ENCODE data around the gene RBM19. TPM values are rescaled to one million over a fixed set of nuclear protein-coding genes. Genes with fewer than 3 reads are reported as not detected.

RBM19 gene
- total RNA-seq, 2 experiments from 2014 or later, result 66.9 to 67.7 TPM

DNA sequence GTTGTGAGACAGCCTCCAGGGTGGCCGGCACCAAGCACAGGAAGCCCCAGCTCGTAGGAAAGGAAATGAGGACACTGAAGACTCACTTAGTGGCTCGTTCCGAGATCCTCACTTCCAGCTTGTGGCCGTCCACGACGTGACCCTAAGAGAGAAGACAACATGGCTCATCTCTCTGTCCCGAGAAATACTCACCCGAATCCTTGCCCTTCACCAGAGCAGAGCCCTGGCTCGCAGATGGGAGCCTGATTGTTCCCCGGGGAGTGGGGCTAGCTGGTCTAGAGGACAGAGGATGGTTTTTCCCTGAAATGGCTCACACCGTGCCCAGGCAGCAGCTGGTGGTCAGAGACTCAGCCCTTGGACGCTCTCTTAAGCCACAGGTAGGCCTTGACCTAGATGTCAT, 47.8 kb downstream of the RBM19 start:
- no peaks in the 10 kb centered on the region for H3K4me1 Mint-ChIP-seq (ENCODE audit: low read depth)
- H3K27me3 Mint-ChIP-seq, result no peaks in the 10 kb centered on the region
- DNase-seq (no peak), ATAC-seq (no peak)
- no peak overlapping the region for H3K27ac Mint-ChIP-seq
- TF ChIP-seq, protein P1, sequence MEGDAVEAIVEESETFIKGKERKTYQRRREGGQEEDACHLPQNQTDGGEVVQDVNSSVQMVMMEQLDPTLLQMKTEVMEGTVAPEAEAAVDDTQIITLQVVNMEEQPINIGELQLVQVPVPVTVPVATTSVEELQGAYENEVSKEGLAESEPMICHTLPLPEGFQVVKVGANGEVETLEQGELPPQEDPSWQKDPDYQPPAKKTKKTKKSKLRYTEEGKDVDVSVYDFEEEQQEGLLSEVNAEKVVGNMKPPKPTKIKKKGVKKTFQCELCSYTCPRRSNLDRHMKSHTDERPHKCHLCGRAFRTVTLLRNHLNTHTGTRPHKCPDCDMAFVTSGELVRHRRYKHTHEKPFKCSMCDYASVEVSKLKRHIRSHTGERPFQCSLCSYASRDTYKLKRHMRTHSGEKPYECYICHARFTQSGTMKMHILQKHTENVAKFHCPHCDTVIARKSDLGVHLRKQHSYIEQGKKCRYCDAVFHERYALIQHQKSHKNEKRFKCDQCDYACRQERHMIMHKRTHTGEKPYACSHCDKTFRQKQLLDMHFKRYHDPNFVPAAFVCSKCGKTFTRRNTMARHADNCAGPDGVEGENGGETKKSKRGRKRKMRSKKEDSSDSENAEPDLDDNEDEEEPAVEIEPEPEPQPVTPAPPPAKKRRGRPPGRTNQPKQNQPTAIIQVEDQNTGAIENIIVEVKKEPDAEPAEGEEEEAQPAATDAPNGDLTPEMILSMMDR (IDR thresholded peaks at IDR 0.05), result no peak
- peaks cover 48% of the 10 kb centered on the region for H3K36me3 Mint-ChIP-seq (ENCODE audit: low read depth)
- ChIA-PET POLR2A (no interaction called here), CTCF (interaction anchor here (1.0 kb wide), 1 partner anchor 13 kb away, joined by 3 read pairs; no protein-coding TSS in a partner anchor)
- no peak overlapping the region for H3K4me3 Mint-ChIP-seq
- intact Hi-C loops (cut with micrococcal nuclease), result no loop called here
- no peaks in the 10 kb centered on the region for H3K9me3 Mint-ChIP-seq

DNA sequence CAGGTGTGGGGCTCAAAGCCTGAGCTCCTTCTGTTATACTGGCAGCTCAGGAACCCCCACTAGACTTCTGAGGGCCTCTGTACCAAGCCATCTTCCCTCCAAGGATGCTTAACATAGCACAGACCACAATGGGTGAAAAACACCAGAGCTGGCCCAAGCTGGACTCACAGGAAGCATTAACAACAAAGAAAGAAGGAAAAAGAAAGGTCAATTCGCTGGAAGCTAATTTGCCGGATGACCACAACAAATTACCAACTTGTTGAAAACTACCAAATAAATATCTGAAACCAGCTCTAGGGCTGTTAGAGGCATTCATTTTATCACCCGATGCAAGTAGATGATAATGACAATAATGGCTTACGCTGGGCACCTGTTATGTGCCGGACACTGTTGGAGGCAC, 48.7 kb downstream of the RBM19 start:
- TF ChIP-seq, protein P1 (IDR thresholded peaks at IDR 0.05), result no peak
- Mint-ChIP-seq H3K36me3 (ENCODE audit: low read depth) (peaks cover 50% of the 10 kb centered on the region), H3K4me1 (ENCODE audit: low read depth) (no peaks in the 10 kb centered on the region), H3K4me3 (no peak overlapping the region), H3K9me3 (no peaks in the 10 kb centered on the region), H3K27ac (no peak overlapping the region), H3K27me3 (no peaks in the 10 kb centered on the region)
- POLR2A ChIA-PET, result no interaction called here
- ATAC-seq (no peak), DNase-seq (no peak)
- intact Hi-C loops (cut with micrococcal nuclease), result no loop called here
- CTCF ChIA-PET, result no interaction called here

DNA sequence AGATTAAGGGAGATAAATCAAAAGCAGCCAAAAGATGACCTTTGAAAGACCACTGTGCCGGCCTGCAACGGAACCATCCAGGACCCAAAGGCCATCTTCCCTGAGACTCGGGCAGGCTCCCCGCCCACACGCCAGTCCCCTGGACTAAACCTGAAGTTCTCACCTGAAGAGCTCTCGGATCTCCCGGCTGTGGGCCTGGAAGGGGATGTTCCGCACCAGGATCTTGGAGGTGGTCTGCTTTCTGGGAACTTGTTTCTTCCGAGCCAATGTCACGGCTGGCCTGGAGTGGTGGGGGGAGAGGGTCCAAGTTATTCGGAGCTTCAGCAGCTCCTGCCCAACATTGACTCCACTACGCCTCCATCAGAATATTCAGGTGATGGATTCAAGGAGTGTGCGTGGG, 51.3 kb downstream of the RBM19 start:
- Mint-ChIP-seq H3K27ac (no peak overlapping the region), H3K27me3 (no peaks in the 10 kb centered on the region), H3K9me3 (no peaks in the 10 kb centered on the region), H3K36me3 (ENCODE audit: low read depth) (peaks cover 45% of the 10 kb centered on the region), H3K4me3 (no peak overlapping the region), H3K4me1 (ENCODE audit: low read depth) (no peaks in the 10 kb centered on the region)
- intact Hi-C loops (cut with micrococcal nuclease), result no loop called here
- DNase-seq (no peak), ATAC-seq (no peak)
- TF ChIP-seq, protein P1 (IDR thresholded peaks at IDR 0.05), result no peak
- ChIA-PET POLR2A (no interaction called here), CTCF (no interaction called here)

DNA sequence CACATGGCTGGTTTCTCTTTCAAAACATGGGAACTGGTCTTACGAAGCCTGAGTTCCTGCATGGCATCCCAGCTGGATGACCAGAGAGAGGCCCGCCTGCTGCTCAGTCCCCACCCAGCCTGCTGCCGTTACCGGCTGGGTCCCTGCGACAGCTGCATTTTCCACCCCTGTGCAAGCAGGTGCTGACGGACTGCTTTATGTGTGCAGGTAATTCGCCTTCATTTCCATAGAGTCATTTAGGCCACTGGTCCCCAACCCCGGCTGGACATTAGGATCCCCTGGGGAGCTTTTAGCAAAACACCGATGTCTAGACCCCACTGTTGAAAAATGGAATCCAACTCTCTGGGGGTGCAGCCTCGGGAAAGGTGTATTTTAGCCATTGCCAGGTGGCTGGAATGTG, 51.9 kb downstream of the RBM19 start:
- no peak overlapping the region for H3K4me3 Mint-ChIP-seq
- CTCF ChIA-PET, result interaction anchor here (1.5 kb wide), 1 partner anchor 23 kb away, joined by 4 read pairs; no protein-coding TSS in a partner anchor
- no peaks in the 10 kb centered on the region for H3K9me3 Mint-ChIP-seq
- no peak for DNase-seq
- peaks cover 44% of the 10 kb centered on the region for H3K36me3 Mint-ChIP-seq (ENCODE audit: low read depth)
- intact Hi-C loops (cut with micrococcal nuclease), result no loop called here
- H3K27me3 Mint-ChIP-seq, result no peaks in the 10 kb centered on the region
- no peak overlapping the region for H3K27ac Mint-ChIP-seq
- TF ChIP-seq, protein P1 (IDR thresholded peaks at IDR 0.05), result no peak
- no peaks in the 10 kb centered on the region for H3K4me1 Mint-ChIP-seq (ENCODE audit: low read depth)
- ATAC-seq, result no peak
- POLR2A ChIA-PET, result no interaction called here

DNA sequence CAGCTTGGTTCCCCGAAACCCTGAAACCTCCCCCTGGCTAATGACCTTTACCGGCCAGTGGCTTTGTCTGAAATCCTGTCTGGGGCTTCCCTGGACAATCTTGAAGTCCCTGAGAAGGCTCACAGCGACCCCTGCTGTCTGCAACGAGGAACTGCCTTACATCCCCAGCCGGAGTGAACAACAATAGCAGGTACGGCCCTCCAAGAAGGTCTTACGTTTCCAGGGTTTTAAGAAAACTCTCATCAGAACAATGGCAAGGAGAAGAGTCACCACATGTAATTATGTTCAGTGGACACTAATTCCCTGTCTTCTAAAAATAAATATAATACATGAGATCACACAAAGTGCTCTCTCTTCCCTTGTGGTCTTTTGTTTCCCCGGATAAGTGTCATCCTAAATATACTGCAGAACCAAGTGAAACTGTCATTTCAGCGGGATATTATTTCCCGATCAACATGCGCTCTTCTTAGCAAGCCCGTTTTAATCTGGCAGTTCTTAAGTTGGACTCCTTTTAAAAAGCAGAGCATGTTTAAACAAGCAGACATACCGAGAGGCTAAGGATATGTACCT, 53.3 kb downstream of the RBM19 start:
- peak; percentile 67 for DNase-seq
- TF ChIP-seq, protein P1 (IDR thresholded peaks at IDR 0.05), result peak; percentile 82
- Mint-ChIP-seq H3K27ac (no peak overlapping the region), H3K4me1 (ENCODE audit: low read depth) (no peaks in the 10 kb centered on the region), H3K27me3 (no peaks in the 10 kb centered on the region), H3K9me3 (no peaks in the 10 kb centered on the region), H3K4me3 (no peak overlapping the region), H3K36me3 (ENCODE audit: low read depth) (peaks cover 49% of the 10 kb centered on the region)
- intact Hi-C loops (cut with micrococcal nuclease), result no loop called here
- ATAC-seq, result peak; percentile 65
- CTCF ChIA-PET, result interaction anchor here (0.8 to 1.5 kb wide), 2 partner anchors 10 to 24 kb away, joined by 4 read pairs; no protein-coding TSS in a partner anchor
- POLR2A ChIA-PET, result no interaction called here
